ENCODE data around the gene NUBP2.

NUBP2 gene

DNA sequence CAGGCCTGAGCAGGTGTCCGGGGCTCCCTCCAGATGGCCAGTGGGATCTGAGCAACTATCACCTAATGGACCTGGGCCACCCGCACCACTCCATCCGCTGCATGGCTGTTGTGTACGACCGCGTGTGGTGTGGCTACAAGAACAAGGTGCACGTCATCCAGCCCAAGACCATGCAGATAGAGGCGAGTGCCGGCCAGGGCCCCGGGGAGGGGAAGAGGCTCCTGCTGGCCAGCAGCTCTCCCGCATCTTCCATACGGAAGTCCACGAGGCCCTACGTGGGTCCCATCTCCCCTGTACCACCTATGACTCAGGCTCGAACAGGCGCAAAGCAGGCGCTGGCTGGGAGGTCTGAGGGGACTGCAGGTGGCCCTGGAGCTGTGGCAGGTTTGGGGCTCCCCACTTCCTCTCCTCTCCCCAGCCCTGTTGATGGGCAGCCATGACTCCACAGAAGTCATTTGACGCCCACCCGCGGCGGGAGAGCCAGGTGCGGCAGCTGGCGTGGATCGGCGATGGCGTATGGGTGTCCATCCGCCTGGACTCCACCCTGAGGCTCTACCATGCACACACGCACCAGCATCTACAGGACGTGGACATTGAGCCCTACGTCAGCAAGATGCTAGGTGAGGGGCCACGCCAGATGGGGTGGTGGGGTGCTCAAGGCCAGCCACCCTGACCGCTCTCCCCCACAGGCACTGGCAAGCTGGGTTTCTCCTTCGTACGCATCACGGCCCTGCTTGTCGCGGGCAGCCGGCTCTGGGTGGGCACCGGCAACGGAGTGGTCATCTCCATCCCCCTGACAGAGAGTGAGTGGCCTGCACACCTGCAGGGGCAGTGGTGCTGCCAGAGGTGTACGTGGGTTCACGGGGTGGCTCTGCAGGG is 15.4 kb upstream of the NUBP2 start:
- H2AFZ ChIP-seq (ENCODE audit: low read length): no peak overlapping the region
- peaks cover 7% of the 10 kb centered on the region; the same call in 1 of the 2 replicates for H3K79me2 ChIP-seq (ENCODE audit: insufficient read depth, low read length)
- H3K27me3 ChIP-seq (ENCODE audit: insufficient read depth, low read length, poor library complexity, severe bottlenecking): no peaks in the 10 kb centered on the region
- H3K9ac ChIP-seq (ENCODE audit: low read depth, low read length, poor library complexity, severe bottlenecking): no peak overlapping the region
- peaks cover 2% of the 10 kb centered on the region for H4K20me1 ChIP-seq (ENCODE audit: insufficient read depth, low read length, poor library complexity, severe bottlenecking)
- H3K4me1 ChIP-seq (ENCODE audit: insufficient read depth, low read length, poor library complexity, severe bottlenecking): no peaks in the 10 kb centered on the region
- H3K9me3 ChIP-seq (ENCODE audit: insufficient read depth, low read depth, low read length): no peaks in the 10 kb centered on the region
- no peak overlapping the region for H3K4me3 ChIP-seq (ENCODE audit: low read length, poor library complexity, severe bottlenecking)
- H3F3A ChIP-seq (ENCODE audit: low read depth): no peaks in the 10 kb centered on the region
- no peaks in the 10 kb centered on the region for H3K36me3 ChIP-seq (ENCODE audit: insufficient read depth, low read length)
- H3K4me2 ChIP-seq (ENCODE audit: low read depth, low read length, poor library complexity, severe bottlenecking): no peak overlapping the region
- no peaks in the 10 kb centered on the region for H3K9me2 ChIP-seq (replicated peaks; ENCODE audit: low read depth, low read length)
- TF ChIP-seq EZH2phosphoT487 (IDR thresholded peaks at IDR 0.05; ENCODE audit: borderline replicate concordance): no peak
- TF ChIP-seq, protein P1, sequence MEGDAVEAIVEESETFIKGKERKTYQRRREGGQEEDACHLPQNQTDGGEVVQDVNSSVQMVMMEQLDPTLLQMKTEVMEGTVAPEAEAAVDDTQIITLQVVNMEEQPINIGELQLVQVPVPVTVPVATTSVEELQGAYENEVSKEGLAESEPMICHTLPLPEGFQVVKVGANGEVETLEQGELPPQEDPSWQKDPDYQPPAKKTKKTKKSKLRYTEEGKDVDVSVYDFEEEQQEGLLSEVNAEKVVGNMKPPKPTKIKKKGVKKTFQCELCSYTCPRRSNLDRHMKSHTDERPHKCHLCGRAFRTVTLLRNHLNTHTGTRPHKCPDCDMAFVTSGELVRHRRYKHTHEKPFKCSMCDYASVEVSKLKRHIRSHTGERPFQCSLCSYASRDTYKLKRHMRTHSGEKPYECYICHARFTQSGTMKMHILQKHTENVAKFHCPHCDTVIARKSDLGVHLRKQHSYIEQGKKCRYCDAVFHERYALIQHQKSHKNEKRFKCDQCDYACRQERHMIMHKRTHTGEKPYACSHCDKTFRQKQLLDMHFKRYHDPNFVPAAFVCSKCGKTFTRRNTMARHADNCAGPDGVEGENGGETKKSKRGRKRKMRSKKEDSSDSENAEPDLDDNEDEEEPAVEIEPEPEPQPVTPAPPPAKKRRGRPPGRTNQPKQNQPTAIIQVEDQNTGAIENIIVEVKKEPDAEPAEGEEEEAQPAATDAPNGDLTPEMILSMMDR (conservative IDR thresholded peaks at IDR 0.05; ENCODE audit: low read length): no peak

DNA sequence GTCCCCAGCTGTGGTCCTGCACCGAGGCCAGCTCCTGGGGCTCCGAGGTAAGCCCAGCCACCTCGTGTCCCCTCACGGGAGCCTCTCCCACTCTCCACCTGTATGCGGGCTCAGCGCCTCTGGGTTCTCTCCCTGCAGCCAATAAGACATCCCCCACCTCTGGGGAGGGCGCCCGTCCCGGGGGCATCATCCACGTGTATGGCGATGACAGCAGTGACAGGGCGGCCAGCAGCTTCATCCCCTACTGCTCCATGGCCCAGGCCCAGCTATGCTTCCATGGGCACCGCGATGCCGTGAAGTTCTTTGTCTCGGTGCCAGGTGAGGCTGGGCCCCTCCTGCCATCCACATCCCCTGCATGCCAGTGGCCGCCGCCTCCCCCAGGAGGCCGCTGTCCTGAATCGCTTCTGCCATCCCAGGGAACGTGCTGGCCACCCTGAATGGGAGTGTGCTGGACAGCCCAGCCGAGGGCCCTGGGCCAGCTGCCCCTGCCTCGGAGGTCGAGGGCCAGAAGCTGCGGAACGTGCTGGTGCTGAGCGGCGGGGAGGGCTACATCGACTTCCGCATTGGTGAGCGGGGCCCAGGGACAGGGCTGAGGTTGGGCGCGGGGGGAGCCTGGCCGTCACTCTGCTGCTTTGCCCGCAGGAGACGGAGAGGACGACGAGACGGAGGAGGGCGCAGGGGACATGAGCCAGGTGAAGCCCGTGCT is 14.5 kb upstream of the NUBP2 start:
- Histone ChIP-seq H3K9me2 (replicated peaks; ENCODE audit: low read depth, low read length) (no peaks in the 10 kb centered on the region), H3K4me2 (ENCODE audit: low read depth, low read length, poor library complexity, severe bottlenecking) (no peak overlapping the region), H3K9me3 (ENCODE audit: insufficient read depth, low read depth, low read length) (no peaks in the 10 kb centered on the region), H3K4me1 (ENCODE audit: insufficient read depth, low read length, poor library complexity, severe bottlenecking) (no peaks in the 10 kb centered on the region), H4K20me1 (ENCODE audit: insufficient read depth, low read length, poor library complexity, severe bottlenecking) (peaks cover 2% of the 10 kb centered on the region), H3K9ac (ENCODE audit: low read depth, low read length, poor library complexity, severe bottlenecking) (no peak overlapping the region), H3K4me3 (ENCODE audit: low read length, poor library complexity, severe bottlenecking) (no peak overlapping the region), H3K27me3 (ENCODE audit: insufficient read depth, low read length, poor library complexity, severe bottlenecking) (no peaks in the 10 kb centered on the region), H3K79me2 (ENCODE audit: insufficient read depth, low read length) (peaks cover 12% of the 10 kb centered on the region; the same call in 1 of the 2 replicates), H2AFZ (ENCODE audit: low read length) (no peak overlapping the region), H3F3A (ENCODE audit: low read depth) (no peaks in the 10 kb centered on the region), H3K36me3 (ENCODE audit: insufficient read depth, low read length) (no peaks in the 10 kb centered on the region)
- TF ChIP-seq EZH2phosphoT487 (IDR thresholded peaks at IDR 0.05; ENCODE audit: borderline replicate concordance): no peak
- TF ChIP-seq, protein P1 (conservative IDR thresholded peaks at IDR 0.05; ENCODE audit: low read length): no peak

DNA sequence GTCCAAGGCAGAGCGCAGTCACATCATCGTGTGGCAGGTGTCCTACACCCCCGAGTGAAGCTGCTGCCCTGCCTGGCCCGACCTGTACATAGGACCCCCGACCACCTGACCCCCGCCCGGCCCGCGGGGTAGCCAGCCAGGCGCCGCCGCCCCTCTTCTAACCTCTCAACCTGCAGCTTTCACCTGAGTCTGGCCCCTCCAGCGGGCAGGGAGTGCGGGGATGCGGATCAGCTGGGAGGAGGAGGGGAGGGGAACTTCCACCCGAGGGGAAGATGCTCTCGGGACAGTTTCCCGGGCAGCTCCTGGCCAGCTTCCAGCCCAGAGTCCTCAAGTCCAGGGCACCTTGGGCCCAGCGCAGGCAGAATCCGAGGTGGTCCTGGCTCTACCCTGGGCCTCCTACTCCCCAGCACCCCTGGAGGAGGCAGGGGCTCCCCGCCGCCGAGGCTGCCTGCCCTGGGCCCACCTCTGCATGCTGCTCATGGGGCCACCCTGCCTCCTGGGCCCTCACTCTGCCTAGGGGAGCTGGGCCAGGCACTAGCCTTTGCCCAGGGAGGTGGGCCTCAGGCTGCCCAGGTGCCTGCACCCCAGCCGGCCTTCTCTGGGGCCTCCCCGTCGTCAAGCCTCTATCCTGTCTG is 13.9 kb upstream of the NUBP2 start:
- H3K4me3 ChIP-seq (ENCODE audit: low read length, poor library complexity, severe bottlenecking): no peak overlapping the region
- no peaks in the 10 kb centered on the region for H3K36me3 ChIP-seq (ENCODE audit: insufficient read depth, low read length)
- no peak overlapping the region for H3K9ac ChIP-seq (ENCODE audit: low read depth, low read length, poor library complexity, severe bottlenecking)
- H3K9me3 ChIP-seq (ENCODE audit: insufficient read depth, low read depth, low read length): no peaks in the 10 kb centered on the region
- H4K20me1 ChIP-seq (ENCODE audit: insufficient read depth, low read length, poor library complexity, severe bottlenecking): peaks cover 4% of the 10 kb centered on the region
- no peaks in the 10 kb centered on the region for H3K4me1 ChIP-seq (ENCODE audit: insufficient read depth, low read length, poor library complexity, severe bottlenecking)
- TF ChIP-seq EZH2phosphoT487 (IDR thresholded peaks at IDR 0.05; ENCODE audit: borderline replicate concordance): no peak
- TF ChIP-seq, protein P1 (conservative IDR thresholded peaks at IDR 0.05; ENCODE audit: low read length): no peak
- no peaks in the 10 kb centered on the region for H3F3A ChIP-seq (ENCODE audit: low read depth)
- H2AFZ ChIP-seq (ENCODE audit: low read length): no peak overlapping the region
- H3K79me2 ChIP-seq (ENCODE audit: insufficient read depth, low read length): peaks cover 14% of the 10 kb centered on the region; the same call in 1 of the 2 replicates
- no peak overlapping the region for H3K4me2 ChIP-seq (ENCODE audit: low read depth, low read length, poor library complexity, severe bottlenecking)
- no peaks in the 10 kb centered on the region for H3K27me3 ChIP-seq (ENCODE audit: insufficient read depth, low read length, poor library complexity, severe bottlenecking)
- no peaks in the 10 kb centered on the region for H3K9me2 ChIP-seq (replicated peaks; ENCODE audit: low read depth, low read length)
